PC-3 (cell line): ENCODE results near the gene LPIN2.

Source experiments
- EZH2 ChIP-seq: fragments of 300-600 bp; sonication (generic); IDR thresholded peaks from one replicate; pipeline ENCODE4 v1.6.1; 2017; ENCODE audit warnings: antibody characterized with exemption, mild to moderate bottlenecking, low read length; ENCODE audit not compliant: unreplicated experiment
- EZH2phosphoT487 ChIP-seq: fragments of 300-600 bp; sonication (generic); IDR thresholded peaks from 2 replicates; pipeline ENCODE4 v1.6.1; 2018; ENCODE audit warnings: mild to moderate bottlenecking, antibody characterized with exemption, low read length, borderline replicate concordance
- TF ChIP-seq, protein P1 (sequence below): fragments of 300-600 bp; sonication (generic); conservative IDR thresholded peaks from 2 replicates; pipeline ENCODE4 v1.5.1; 2017; ENCODE audit warnings: antibody characterized with exemption, low read depth, mild to moderate bottlenecking, low read length

DNA sequence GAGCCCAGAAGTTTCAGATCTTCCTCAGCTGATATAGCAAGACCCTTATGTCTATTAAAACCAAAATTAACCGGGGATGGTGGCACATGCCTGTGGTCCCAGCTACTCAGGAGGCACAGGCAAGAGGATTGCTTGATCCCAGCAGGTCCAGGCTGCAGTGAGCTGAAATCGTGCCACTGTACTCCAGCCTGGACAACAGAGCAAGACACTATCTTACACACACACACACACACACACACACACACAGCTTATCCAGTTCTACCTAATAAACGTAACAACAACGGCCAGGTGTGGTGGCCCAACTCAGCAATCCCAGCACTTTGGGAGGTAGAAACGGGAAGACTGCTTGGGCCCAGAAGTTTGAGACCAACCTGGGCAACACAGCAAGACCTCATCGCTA is 7.5 kb downstream of the LPIN2 start:
- TF ChIP-seq, protein P1, sequence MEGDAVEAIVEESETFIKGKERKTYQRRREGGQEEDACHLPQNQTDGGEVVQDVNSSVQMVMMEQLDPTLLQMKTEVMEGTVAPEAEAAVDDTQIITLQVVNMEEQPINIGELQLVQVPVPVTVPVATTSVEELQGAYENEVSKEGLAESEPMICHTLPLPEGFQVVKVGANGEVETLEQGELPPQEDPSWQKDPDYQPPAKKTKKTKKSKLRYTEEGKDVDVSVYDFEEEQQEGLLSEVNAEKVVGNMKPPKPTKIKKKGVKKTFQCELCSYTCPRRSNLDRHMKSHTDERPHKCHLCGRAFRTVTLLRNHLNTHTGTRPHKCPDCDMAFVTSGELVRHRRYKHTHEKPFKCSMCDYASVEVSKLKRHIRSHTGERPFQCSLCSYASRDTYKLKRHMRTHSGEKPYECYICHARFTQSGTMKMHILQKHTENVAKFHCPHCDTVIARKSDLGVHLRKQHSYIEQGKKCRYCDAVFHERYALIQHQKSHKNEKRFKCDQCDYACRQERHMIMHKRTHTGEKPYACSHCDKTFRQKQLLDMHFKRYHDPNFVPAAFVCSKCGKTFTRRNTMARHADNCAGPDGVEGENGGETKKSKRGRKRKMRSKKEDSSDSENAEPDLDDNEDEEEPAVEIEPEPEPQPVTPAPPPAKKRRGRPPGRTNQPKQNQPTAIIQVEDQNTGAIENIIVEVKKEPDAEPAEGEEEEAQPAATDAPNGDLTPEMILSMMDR = no peak
- no peak for TF ChIP-seq EZH2phosphoT487
- TF ChIP-seq EZH2 = no peak
